ENCODE measurements around the gene ZBTB37.
A peak's percentile ranks its signal among the peaks of the same experiment; 100 is the strongest.
"Not testable (repeated sequence)": the region's sequence is repeated elsewhere in the genome, so short reads cannot be mapped to it uniquely, and the experiment has no call there.

Gene ZBTB37

GRCh38 chr1:173868266-173869020, at the start of gene ZBTB37:
TSS of gene ZBTB37 (plus strand) at chr1:173868380. CDS start at chr1:173870226, 1,846 bp downstream.
- DNase-seq: peak; percentile 90

GRCh38 chr1:173818459-173818858, 49.7 kb upstream of the ZBTB37 start:
- no peak for DNase-seq

GRCh38 chr1:173821680-173822079, 46.5 kb upstream of the ZBTB37 start:
- DNase-seq: no peak

GRCh38 chr1:173823781-173824314, 44.3 kb upstream of the ZBTB37 start:
- no peak for DNase-seq

- peak; percentile 79 for DNase-seq
Observed at GRCh38 chr1:173824315-173825081, 43.7 kb upstream of the ZBTB37 start, which contains the start of the genes CENPL and DARS2. TSS of gene CENPL (minus strand) at chr1:173824883. CDS start at chr1:173811299, 13,584 bp downstream. TSS of gene DARS2 (plus strand) at chr1:173824673. CDS start at chr1:173825230, 557 bp downstream.

- DNase-seq: no peak
Observed at GRCh38 chr1:173827611-173828010, 40.6 kb upstream of the ZBTB37 start.

- DNase-seq: no peak
Observed at GRCh38 chr1:173832748-173833147, 35.4 kb upstream of the ZBTB37 start.

GRCh38 chr1:173852105-173852504, 16.1 kb upstream of the ZBTB37 start:
- no peak for DNase-seq

- no peak for DNase-seq
Observed at GRCh38 chr1:173853074-173853473, 15.1 kb upstream of the ZBTB37 start.

GRCh38 chr1:173856014-173856413, 12.2 kb upstream of the ZBTB37 start:
- DNase-seq: no peak

GRCh38 chr1:173856903-173857302, 11.3 kb upstream of the ZBTB37 start:
- DNase-seq: no peak

- no peak for DNase-seq
Observed at GRCh38 chr1:173857363-173857917, 10.7 kb upstream of the ZBTB37 start.

- DNase-seq: not testable (repeated sequence)
Observed at GRCh38 chr1:173859547-173859946, 8.6 kb upstream of the ZBTB37 start.

GRCh38 chr1:173860065-173860464, 8.1 kb upstream of the ZBTB37 start:
- no peak for DNase-seq

GRCh38 chr1:173861731-173862145, 6.4 kb upstream of the ZBTB37 start:
- DNase-seq: no peak

GRCh38 chr1:173862146-173862768, 5.9 kb upstream of the ZBTB37 start:
- not testable (repeated sequence) for DNase-seq

- DNase-seq: no peak
Observed at GRCh38 chr1:173862769-173863223, 5.4 kb upstream of the ZBTB37 start.

GRCh38 chr1:173863224-173864161, 4.7 kb upstream of the ZBTB37 start:
- DNase-seq: no peak

GRCh38 chr1:173864179-173864867, 3.9 kb upstream of the ZBTB37 start:
- DNase-seq: no peak

GRCh38 chr1:173865468-173866164, 2.6 kb upstream of the ZBTB37 start:
- DNase-seq: no peak
